Fibroblast of lung (primary cell): ENCODE measurements around the gene CREB3. TPM values are rescaled to one million over a fixed set of nuclear protein-coding genes. Genes with fewer than 3 reads are reported as not detected.
A peak's percentile ranks its signal among the peaks of the same experiment; 100 is the strongest.

ENCODE experiments used
- DNase-seq, 2 donors: peaks; one replicate each; pipeline versions ENCODE4 v3.0.0 to v3.0.0-alpha.2; 2010; ENCODE audit warnings: low read depth in 2 of 2
- H2AFZ ChIP-seq: 2 replicates; pipeline ENCODE4 v1.5.1; 2012; ENCODE audit warnings: low read length, control low read depth, inconsistent platforms
- H3K27ac ChIP-seq: 2 replicates; pipeline ENCODE4 v1.5.1; 2011; ENCODE audit warnings: low read length, control low read depth; ENCODE audit not compliant: insufficient read depth
- H3K27me3 ChIP-seq: 2 replicates; pipeline ENCODE4 v1.5.1; 2011; ENCODE audit warnings: mild to moderate bottlenecking, low read length; ENCODE audit not compliant: control insufficient read depth, insufficient read depth
- H3K36me3 ChIP-seq: 2 replicates; pipeline ENCODE4 v1.5.1; 2011; ENCODE audit warnings: low read length; ENCODE audit not compliant: control insufficient read depth, insufficient read depth
- H3K4me1 ChIP-seq: 2 replicates; pipeline ENCODE4 v1.5.1; 2011; ENCODE audit warnings: low read length; ENCODE audit not compliant: control insufficient read depth, insufficient read depth; ENCODE audit errors: extremely low read depth
- H3K4me2 ChIP-seq: 2 replicates; pipeline ENCODE4 v1.5.1; 2011; ENCODE audit warnings: low read length, control low read depth; ENCODE audit not compliant: insufficient read depth; ENCODE audit errors: extremely low read depth
- H3K4me3 ChIP-seq, 4 experiments: fragments of 200-600 bp in 1 of 4; sonication (generic) in 1 of 4; replicated peaks in 1 of 4; 2 replicates each; pipeline ENCODE4 v1.5.1; 2011 to 2016; ENCODE audit warnings: low read length in 4 of 4, low read depth in 3 of 4, mild to moderate bottlenecking in 3 of 4, control low read depth in 2 of 4, inconsistent platforms in 1 of 4, mixed read lengths in 1 of 4; ENCODE audit not compliant: insufficient read depth in 1 of 4; ENCODE audit errors: control extremely low read depth in 1 of 4
- H3K79me2 ChIP-seq: 2 replicates; pipeline ENCODE4 v1.5.1; 2012; ENCODE audit warnings: mild to moderate bottlenecking, low read length, inconsistent platforms; ENCODE audit not compliant: control insufficient read depth, insufficient read depth
- H3K9ac ChIP-seq: 2 replicates; pipeline ENCODE4 v1.5.1; 2011; ENCODE audit warnings: mild to moderate bottlenecking, low read length, control low read depth; ENCODE audit not compliant: insufficient read depth
- H3K9me3 ChIP-seq: 2 replicates; pipeline ENCODE4 v1.5.1; 2012; ENCODE audit warnings: low read depth, low read length; ENCODE audit not compliant: control insufficient read depth, insufficient read depth
- H4K20me1 ChIP-seq: 2 replicates; pipeline ENCODE4 v1.5.1; 2011; ENCODE audit warnings: low read length; ENCODE audit not compliant: control insufficient read depth, insufficient read depth; ENCODE audit errors: extremely low read depth
- EZH2 ChIP-seq: IDR thresholded peaks from 2 replicates; pipeline ENCODE4 v1.5.1; 2012; ENCODE audit warnings: low read length, control low read depth, mild to moderate bottlenecking; ENCODE audit errors: missing control alignments
- polyA plus RNA-seq, 2 donors: library from polyadenylated mRNA; depleted of rRNA in 1 of 2; stranded (reverse) in 1 of 2; unstranded in 1 of 2; fragments of >200 nt; gene quantifications; 2 replicates each; pipeline ENCODE4 v1.2.1, GENCODE V29; 2011 to 2012; ENCODE audit warnings: missing spikeins in 1 of 2
- total RNA-seq: library from RNA; depleted of rRNA; stranded (reverse); fragments of >200 nt; gene quantifications from 2 replicates; pipeline ENCODE4 v1.2.1, GENCODE V29; 2014
- TF ChIP-seq, protein P1 (sequence below), 2 donors: IDR thresholded peaks in 1 of 2; conservative IDR thresholded peaks in 1 of 2; 1 replicate in 1 of 2; 2 replicates in 1 of 2; pipeline ENCODE4 v1.5.1; 2011 to 2012; ENCODE audit warnings: low read length in 2 of 2, control low read depth in 1 of 2, inconsistent platforms in 1 of 2, low read depth in 1 of 2, mild to moderate bottlenecking in 1 of 2

Gene CREB3
- total and polyA plus RNA-seq, 2 donors (not counting 1 experiment from before 2014, with no cell fraction given), result 50.2 to 70.2 TPM

DNA sequence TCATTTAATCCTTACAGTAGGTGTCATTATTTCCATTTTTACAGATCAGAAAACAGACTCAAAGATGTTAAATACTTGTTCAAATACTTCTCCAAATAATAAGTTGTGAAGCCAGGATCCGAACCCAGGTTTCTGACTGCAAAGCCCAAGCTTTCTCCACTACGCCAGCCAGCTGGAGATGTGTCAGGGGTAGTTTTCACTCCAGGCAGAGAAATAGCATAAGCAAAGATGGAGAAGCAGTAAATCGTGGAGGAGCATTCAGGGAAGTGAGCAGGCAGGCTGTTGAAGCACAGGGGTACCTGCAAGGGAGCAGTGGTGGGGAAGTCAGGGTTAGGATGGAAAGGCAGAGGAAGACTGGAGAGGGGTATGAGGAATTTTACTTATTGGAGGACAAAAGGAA is 3.4 kb upstream of the CREB3 start:
- Histone ChIP-seq H2AFZ (no peak overlapping the region), H3K36me3 (peaks cover 15% of the 10 kb centered on the region), H3K4me1 (peaks cover 19% of the 10 kb centered on the region), H3K9me3 (no peaks in the 10 kb centered on the region), H4K20me1 (no peaks in the 10 kb centered on the region), H3K4me3 (peak overlapping the region; percentile 71 to 99 (median 96)), H3K27me3 (no peaks in the 10 kb centered on the region), H3K9ac (peak overlapping the region; percentile 72), H3K79me2 (peaks cover 84% of the 10 kb centered on the region), H3K4me2 (peak overlapping the region; percentile 100), H3K27ac (peak overlapping the region; percentile 94)
- TF ChIP-seq EZH2, result no peak
- TF ChIP-seq, protein P1, sequence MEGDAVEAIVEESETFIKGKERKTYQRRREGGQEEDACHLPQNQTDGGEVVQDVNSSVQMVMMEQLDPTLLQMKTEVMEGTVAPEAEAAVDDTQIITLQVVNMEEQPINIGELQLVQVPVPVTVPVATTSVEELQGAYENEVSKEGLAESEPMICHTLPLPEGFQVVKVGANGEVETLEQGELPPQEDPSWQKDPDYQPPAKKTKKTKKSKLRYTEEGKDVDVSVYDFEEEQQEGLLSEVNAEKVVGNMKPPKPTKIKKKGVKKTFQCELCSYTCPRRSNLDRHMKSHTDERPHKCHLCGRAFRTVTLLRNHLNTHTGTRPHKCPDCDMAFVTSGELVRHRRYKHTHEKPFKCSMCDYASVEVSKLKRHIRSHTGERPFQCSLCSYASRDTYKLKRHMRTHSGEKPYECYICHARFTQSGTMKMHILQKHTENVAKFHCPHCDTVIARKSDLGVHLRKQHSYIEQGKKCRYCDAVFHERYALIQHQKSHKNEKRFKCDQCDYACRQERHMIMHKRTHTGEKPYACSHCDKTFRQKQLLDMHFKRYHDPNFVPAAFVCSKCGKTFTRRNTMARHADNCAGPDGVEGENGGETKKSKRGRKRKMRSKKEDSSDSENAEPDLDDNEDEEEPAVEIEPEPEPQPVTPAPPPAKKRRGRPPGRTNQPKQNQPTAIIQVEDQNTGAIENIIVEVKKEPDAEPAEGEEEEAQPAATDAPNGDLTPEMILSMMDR (conservative IDR thresholded peaks at IDR 0.05 in 1 of 2, IDR thresholded peaks at IDR 0.05 in 1 of 2; ENCODE audit: low read depth in 1 of 2, low read length in 2 of 2), result no peak
- DNase-seq, result peak in 1 of 2 donors; percentile 35

DNA sequence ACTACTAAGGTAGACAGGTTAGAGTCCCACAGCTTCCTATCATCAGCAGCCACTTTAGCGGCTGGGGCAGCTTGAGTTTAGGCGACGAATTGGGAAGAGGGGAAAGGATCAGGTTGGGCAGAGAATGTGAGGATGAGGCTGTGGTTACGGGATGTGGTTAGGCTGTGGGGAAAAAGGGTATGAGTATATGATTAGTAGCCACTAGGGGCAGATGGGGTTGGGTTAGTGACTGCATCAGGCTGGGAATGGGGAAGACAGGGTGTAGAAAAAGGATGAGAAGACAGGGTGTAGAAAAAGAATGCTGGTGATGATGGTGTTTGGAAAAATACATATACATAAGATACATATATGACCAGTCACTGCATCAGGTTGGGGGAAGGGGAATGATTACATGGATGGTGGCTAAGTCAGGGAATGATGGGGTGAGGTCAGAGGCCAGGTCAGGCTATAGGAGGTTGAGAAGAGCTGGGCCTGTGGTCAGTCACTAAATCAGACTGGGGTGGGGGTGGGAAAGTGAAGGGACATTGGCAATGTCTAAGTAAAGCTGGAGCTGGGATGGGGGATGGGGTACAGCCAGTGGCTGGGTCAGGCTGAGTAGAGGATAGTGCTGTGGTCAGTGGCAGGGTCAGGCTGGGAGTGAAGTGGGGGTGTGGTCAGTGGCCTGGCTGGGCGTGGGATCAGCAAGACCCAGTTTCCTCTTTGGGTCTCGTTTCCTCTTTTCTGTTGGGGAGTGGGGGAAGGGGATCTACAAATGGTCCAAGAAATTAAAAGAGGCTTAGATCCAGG is 2.6 kb upstream of the CREB3 start:
- peak overlapping the region; percentile 94 for H3K27ac ChIP-seq
- peaks cover 9% of the 10 kb centered on the region for H3K36me3 ChIP-seq
- H4K20me1 ChIP-seq, result no peaks in the 10 kb centered on the region
- peak overlapping the region; percentile 87 to 99 (median 96) for H3K4me3 ChIP-seq
- no peaks in the 10 kb centered on the region for H3K9me3 ChIP-seq
- peaks cover 82% of the 10 kb centered on the region for H3K79me2 ChIP-seq
- H2AFZ ChIP-seq, result no peak overlapping the region
- H3K27me3 ChIP-seq, result no peaks in the 10 kb centered on the region
- H3K4me2 ChIP-seq, result peak overlapping the region; percentile 100
- DNase-seq, result peak; percentile 82 to 87
- peak overlapping the region; percentile 97 for H3K9ac ChIP-seq
- peaks cover 23% of the 10 kb centered on the region for H3K4me1 ChIP-seq
- no peak for TF ChIP-seq EZH2
- TF ChIP-seq, protein P1 (conservative IDR thresholded peaks at IDR 0.05 in 1 of 2, IDR thresholded peaks at IDR 0.05 in 1 of 2; ENCODE audit: low read depth in 1 of 2, low read length in 2 of 2), result peak; percentile 70 to 74

DNA sequence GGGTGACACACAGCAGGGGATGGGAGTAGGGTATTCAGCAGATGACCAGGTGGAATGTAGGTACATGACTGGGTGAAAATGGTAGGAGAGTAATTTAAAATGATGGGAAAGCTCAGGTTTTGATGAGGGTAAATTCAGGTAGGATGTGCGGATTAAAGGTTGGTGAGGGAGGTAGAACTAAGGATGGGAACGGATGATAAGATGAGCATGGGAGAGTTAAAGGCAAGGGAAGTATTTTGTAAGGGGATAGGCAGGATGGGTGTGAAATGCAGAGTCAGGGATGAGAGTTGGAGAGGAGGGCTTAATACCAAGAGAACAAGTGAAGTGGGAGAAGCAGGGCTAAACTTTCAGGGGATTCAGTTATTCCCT is 2.0 kb upstream of the CREB3 start:
- no peak for DNase-seq
- H3K4me3 ChIP-seq, result peak overlapping the region; percentile 87 to 99 (median 96)
- H3K4me2 ChIP-seq, result peak overlapping the region; percentile 100
- no peak overlapping the region for H2AFZ ChIP-seq
- H4K20me1 ChIP-seq, result no peaks in the 10 kb centered on the region
- peaks cover 7% of the 10 kb centered on the region for H3K36me3 ChIP-seq
- H3K9me3 ChIP-seq, result no peaks in the 10 kb centered on the region
- H3K79me2 ChIP-seq, result peaks cover 78% of the 10 kb centered on the region
- H3K4me1 ChIP-seq, result peaks cover 23% of the 10 kb centered on the region
- peak overlapping the region; percentile 94 for H3K27ac ChIP-seq
- H3K9ac ChIP-seq, result peak overlapping the region; percentile 97
- TF ChIP-seq EZH2, result no peak
- TF ChIP-seq, protein P1 (conservative IDR thresholded peaks at IDR 0.05 in 1 of 2, IDR thresholded peaks at IDR 0.05 in 1 of 2; ENCODE audit: low read depth in 1 of 2, low read length in 2 of 2), result no peak
- no peaks in the 10 kb centered on the region for H3K27me3 ChIP-seq
